SH-SY5Y (cell line): ENCODE measurements around the gene PYGM.

Source experiments
- GATA2 ChIP-seq: IDR thresholded peaks from 2 replicates; pipeline ENCODE4 v1.6.1; 2011; ENCODE audit warnings: mild to moderate bottlenecking, low read depth, low read length
- GATA3 ChIP-seq: IDR thresholded peaks from 2 replicates; pipeline ENCODE4 v1.6.1; 2011; ENCODE audit warnings: low read depth, mild to moderate bottlenecking, low read length, moderate library complexity

Gene PYGM

GRCh38 chr11:64717268-64717578, 42.6 kb downstream of the PYGM start:
- no peak for TF ChIP-seq GATA2
- no peak for TF ChIP-seq GATA3

DNA sequence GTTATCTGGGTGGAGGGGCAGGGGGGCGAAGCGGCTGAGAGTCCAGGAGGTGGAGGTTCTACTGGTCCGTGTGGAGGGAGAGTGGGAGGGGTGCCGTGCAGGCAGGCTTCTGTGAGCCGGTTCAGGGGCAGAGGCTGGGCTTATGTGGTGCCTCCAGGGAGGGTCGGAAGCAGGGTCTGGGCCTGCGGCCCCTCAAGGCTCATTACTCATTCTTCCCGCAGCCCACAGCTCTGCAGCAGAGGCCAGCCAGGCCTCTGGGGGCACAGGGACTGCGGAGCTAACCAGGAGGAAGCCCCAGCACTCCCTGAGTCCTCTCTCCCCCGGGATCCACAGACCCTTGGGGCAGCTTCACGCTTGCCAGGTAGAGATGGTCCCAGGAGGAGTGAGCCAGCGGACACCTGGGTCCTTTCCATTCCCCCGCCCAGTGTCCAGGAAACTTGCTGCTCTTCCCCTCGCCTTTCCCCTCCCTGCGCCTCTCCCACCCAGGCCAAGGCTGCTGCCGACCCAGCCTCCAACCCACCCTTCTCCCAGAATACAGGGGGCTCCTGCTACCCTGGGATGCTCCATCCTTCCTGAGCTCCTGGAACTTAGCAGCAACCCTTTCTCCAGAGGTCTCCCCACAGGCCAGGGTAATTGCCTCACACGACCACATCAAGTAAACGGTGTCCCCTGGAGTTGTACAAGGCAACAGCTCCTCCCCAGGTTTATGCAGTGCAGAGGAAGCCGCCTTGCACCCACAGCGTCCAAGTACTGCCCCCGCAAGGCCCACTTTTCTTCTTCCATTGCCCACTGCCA, 43.1 kb downstream of the PYGM start:
- no peak for TF ChIP-seq GATA3
- no peak for TF ChIP-seq GATA2

DNA sequence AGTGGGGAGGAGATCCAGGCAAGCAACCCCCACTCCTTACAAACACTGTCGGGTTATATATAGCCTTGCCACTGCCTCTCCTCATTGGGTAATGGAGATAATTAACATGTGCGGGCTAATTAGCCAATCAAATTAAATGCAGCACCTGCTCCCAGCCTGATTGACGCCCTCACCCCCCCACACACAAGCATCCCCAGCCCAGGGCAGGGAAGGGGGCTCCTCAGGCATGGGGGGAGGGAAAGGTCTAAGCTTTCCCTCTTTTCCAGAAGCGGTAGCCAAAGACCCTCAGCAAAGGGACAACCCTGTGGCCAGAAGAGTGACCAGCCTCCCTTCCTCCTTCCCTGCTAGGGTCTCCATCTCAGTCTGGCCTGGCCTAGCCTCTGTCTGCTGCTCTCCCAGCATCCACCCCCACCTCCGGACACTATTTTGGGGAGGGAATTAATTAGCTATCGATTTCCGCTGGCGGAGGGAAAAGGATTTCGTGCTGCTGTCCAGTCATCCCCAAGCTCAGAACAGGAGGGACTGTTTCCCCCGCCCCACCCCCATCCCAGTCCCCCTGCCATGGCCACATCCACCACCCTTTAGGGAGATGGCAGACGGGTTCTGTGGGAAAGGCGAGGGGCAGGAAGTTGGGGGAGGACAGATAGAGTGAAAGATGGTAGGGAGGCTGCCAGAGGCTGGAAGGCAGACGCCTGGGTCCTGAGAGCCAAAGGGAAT, 43.9 kb downstream of the PYGM start:
- TF ChIP-seq GATA3 (no peak), GATA2 (no peak)

- TF ChIP-seq GATA2 (no peak), GATA3 (no peak)
Measured at GRCh38 chr11:64715110-64715509, 44.7 kb downstream of the PYGM start.

DNA sequence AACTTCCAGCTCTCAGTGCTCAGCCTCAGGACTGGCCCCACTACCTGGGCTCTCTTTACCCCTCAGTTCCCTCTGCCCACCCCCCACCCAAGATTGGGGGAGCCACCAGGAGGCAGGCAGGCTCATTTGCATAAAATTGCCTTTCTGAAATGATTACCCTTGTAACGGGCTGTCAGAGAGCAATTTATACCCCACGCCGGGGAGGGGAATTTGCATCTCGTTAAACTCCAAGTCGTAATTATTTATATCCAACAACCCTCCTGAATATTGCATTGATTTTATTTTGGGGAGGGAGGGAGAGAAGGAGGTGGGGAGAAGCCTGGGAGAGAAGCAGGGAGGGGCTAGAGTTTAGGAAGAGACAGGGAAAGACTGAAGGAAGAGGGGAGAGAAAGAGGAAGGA, 45.1 kb downstream of the PYGM start:
- no peak for TF ChIP-seq GATA2
- no peak for TF ChIP-seq GATA3

DNA sequence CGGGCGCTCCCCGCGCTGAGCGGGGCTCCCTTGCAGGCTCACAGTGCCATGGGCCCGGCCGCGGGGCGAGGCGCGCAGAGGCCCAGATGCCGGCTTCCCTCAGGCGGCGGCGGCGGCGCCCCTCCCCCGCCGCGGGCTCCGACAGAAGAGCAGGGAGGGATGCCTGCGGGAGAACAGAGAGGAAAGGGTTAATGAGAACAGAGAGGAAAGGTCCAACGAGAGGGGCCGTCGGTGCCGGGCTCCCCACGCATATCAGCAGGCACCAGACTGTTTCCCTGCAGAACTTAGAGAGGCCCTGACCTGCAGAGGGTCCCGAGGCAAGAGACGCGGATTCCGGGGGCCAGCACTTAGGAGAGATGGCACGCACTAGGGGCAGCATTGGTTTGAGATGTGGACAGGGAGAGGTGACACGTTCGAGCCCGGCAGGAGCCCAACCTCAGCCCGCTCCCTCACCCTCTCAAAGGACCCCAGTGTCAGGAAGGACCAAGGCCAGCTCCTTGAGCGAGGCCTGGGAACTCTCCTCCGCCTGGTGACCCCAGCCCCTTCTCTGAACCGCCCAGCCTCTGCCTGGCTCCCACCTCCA, 45.9 kb downstream of the PYGM start:
- TF ChIP-seq GATA2 (no peak), GATA3 (no peak)

GRCh38 chr11:64713016-64713707, 46.6 kb downstream of the PYGM start:
- TF ChIP-seq GATA2: no peak
- no peak for TF ChIP-seq GATA3

DNA sequence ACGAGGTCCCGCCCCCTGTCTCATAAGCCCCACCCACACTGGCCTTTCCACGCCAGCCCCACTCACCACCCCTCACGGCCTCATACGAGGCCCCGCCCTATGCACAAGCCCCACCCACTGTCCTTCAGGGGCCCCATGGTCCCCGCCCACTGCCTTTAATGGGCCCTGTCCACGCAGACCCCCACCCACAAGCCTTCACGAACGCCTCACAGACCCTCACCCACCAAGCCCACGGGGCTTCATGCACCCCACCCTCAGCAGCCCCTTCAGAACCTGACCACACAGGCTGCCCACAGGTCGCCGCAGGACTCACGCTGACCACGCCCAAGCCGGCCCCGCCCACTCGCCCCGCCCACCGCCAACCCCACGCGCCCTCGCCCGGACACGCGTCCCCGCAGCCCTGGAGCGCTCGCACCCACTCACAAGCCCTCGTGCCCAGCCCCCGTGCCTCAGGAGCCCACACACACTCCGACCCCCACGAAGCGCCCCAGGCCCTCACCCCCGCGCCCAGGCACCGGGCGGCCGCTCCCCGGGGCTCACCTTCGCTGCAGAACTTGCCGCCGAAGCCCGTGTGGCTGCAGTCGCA, 47.3 kb downstream of the PYGM start:
- TF ChIP-seq GATA2 (no peak), GATA3 (no peak)

DNA sequence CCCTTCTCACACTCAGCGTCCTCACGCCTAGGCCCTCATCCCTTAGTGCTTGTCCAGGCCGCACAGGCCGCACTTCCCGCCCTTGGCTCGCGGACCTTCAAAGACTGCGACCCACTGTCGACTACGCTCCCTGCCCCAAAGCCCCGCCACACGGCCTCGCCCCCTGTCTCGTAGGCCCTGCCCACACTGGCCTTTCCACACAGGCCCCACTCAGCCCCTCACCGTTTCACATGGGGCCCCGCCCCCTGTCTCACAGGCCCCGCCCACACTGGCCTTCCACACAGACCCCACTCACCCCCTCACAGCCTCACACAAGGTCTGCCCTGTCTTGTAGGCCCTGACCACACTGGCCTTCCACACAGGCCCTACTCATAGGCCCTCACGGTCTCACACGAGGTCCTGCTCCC, 47.8 kb downstream of the PYGM start:
- no peak for TF ChIP-seq GATA3
- no peak for TF ChIP-seq GATA2

DNA sequence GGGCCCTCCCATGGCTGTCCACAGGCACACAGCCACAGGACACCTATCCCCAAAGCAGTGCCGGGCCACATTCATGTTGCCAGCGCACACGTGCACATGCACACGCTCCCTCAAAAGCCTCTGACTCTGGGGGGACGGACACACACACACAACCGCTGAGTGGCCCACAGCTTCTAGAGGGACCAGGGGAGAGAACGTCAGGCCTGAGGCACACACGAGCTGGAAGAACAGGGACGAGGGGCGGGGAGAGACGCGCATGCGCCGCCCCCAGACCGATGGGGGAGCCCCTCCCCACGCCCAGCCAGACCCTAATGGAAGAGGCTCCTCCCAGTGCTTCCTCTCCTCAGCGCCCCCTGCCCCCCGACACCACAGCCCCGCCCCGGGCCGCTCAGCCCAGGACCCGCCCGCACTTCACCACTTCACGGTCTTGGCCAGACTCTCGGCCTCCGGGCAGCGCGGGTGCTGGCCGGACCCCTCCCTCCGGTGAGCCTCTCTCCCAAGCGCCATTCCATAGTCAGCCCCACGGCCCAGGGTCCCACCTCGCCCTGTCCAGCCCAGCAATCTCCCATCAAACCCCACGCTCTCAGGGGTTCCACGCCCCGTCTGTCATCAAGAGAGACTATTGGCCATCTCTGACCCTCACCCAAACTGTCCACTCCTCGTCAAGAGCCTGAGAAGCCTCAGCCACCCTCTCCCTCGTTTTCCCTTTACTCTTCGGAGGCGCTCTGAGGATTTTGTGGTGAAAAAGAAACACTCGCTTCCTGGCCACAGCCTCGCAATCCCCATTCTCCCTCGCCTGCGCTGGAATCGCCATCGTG, 48.4 kb downstream of the PYGM start:
- TF ChIP-seq GATA2: no peak
- no peak for TF ChIP-seq GATA3

DNA sequence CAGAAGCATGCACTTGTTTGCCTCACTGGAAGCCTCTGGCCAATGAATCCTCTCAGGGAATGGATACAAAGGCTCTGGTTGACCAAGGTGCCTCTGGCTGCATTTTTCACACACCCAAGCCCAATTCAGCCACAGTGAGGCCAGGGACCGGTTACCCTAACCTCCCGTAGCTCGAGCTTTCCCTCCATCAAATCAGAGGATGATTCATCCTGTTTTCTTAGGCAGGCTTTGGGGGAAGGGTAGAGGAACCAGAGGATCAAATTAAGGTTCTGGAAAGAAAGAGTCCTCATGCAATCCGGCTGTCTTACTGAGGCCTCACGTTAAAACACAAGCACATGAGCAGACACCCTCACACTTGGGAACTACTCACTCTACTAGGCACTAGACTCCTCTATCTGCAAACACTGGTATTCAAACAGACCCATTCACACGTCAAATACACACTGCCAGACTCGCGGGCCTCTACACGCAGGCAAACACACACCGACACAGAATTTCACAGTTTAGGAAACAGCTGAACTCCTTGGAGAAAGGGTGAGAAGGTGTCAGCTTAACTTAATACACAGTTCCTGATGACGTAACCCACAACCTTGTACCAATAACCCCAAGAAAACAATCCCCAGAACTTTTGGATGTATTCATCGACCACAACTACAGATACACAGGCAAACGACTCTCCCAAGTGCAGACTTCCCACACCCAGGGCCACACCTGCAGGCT, 49.2 kb downstream of the PYGM start:
- TF ChIP-seq GATA2 (no peak), GATA3 (no peak)

DNA sequence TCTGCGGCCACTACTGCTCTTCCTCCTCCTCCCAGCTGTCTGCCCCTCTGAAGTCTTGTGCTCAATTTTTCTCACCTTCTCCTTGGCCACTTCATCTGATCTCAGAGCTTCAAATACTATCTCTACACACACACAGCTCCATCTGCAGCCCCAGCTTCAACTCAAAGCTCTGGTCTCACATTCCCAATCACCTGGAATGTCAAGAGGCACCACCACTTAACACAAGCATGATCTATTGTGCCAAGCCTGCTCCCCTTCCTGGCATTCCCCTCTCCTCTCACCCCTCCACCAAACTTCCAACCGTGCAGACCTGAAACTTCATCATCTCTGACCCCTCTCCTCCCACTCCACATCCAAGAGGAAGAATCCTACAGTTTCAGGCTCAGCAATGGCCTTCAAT, 54.3 kb downstream of the PYGM start:
- TF ChIP-seq GATA2: no peak
- no peak for TF ChIP-seq GATA3

GRCh38 chr11:64703048-64703447, 56.7 kb downstream of the PYGM start:
- TF ChIP-seq GATA3 (no peak), GATA2 (no peak)
